ENCODE results near the gene RFC5.

RFC5 gene

GRCh38 chr12:117972301-117972700 lies 44.2 kb upstream of the RFC5 start:
- DNase-seq (ENCODE audit: extremely low read depth, low read depth), result no peak
- TF ChIP-seq CTCF (IDR thresholded peaks at IDR 0.05; ENCODE audit: low read depth, low read length, missing control alignments), result no peak
- no peak overlapping the region for H3K4me3 ChIP-seq (replicated peaks; ENCODE audit: low read depth, low read length)

- no peak for DNase-seq (ENCODE audit: extremely low read depth, low read depth)
- no peak overlapping the region for H3K4me3 ChIP-seq (replicated peaks; ENCODE audit: low read depth, low read length)
- TF ChIP-seq CTCF (IDR thresholded peaks at IDR 0.05; ENCODE audit: low read depth, low read length, missing control alignments), result no peak
Measured at GRCh38 chr12:117975006-117975405, 41.5 kb upstream of the RFC5 start.

GRCh38 chr12:117977373-117977772 lies 39.1 kb upstream of the RFC5 start:
- H3K4me3 ChIP-seq (replicated peaks; ENCODE audit: low read depth, low read length), result no peak overlapping the region
- DNase-seq (ENCODE audit: extremely low read depth, low read depth), result no peak
- no peak for TF ChIP-seq CTCF (IDR thresholded peaks at IDR 0.05; ENCODE audit: low read depth, low read length, missing control alignments)

GRCh38 chr12:117980616-117981015 lies 35.9 kb upstream of the RFC5 start:
- no peak for TF ChIP-seq CTCF (IDR thresholded peaks at IDR 0.05; ENCODE audit: low read depth, low read length, missing control alignments)
- no peak overlapping the region for H3K4me3 ChIP-seq (replicated peaks; ENCODE audit: low read depth, low read length)
- no peak for DNase-seq (ENCODE audit: extremely low read depth, low read depth)

- DNase-seq (ENCODE audit: extremely low read depth, low read depth), result no peak
- H3K4me3 ChIP-seq (replicated peaks; ENCODE audit: low read depth, low read length), result no peak overlapping the region
- no peak for TF ChIP-seq CTCF (IDR thresholded peaks at IDR 0.05; ENCODE audit: low read depth, low read length, missing control alignments)
Measured at GRCh38 chr12:117981267-117981666, 35.2 kb upstream of the RFC5 start.

GRCh38 chr12:117985182-117985581 lies 31.3 kb upstream of the RFC5 start:
- no peak for TF ChIP-seq CTCF (IDR thresholded peaks at IDR 0.05; ENCODE audit: low read depth, low read length, missing control alignments)
- H3K4me3 ChIP-seq (replicated peaks; ENCODE audit: low read depth, low read length), result no peak overlapping the region
- DNase-seq (ENCODE audit: extremely low read depth, low read depth), result no peak

- TF ChIP-seq CTCF (IDR thresholded peaks at IDR 0.05; ENCODE audit: low read depth, low read length, missing control alignments), result no peak
Measured at GRCh38 chr12:117986705-117987469, 29.6 kb upstream of the RFC5 start.

More at GRCh38 chr12:117986705-117987469, 29.6 kb upstream of the RFC5 start:
- H3K4me3 ChIP-seq (replicated peaks; ENCODE audit: low read depth, low read length), result no peak overlapping the region
- no peak for DNase-seq (ENCODE audit: extremely low read depth, low read depth)
